HG02943 (cell line): ENCODE results near the gene TMPRSS11A.

Source experiments
- ATAC-seq: cut with Tn5 transposase; IDR thresholded peaks from one replicate; pipeline ENCODE4 v1.9.1; 2021; ENCODE audit warnings: mild to moderate bottlenecking, low read depth, moderate library complexity; ENCODE audit not compliant: unreplicated experiment

Gene TMPRSS11A, protein sequence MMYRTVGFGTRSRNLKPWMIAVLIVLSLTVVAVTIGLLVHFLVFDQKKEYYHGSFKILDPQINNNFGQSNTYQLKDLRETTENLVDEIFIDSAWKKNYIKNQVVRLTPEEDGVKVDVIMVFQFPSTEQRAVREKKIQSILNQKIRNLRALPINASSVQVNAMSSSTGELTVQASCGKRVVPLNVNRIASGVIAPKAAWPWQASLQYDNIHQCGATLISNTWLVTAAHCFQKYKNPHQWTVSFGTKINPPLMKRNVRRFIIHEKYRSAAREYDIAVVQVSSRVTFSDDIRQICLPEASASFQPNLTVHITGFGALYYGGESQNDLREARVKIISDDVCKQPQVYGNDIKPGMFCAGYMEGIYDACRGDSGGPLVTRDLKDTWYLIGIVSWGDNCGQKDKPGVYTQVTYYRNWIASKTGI

DNA sequence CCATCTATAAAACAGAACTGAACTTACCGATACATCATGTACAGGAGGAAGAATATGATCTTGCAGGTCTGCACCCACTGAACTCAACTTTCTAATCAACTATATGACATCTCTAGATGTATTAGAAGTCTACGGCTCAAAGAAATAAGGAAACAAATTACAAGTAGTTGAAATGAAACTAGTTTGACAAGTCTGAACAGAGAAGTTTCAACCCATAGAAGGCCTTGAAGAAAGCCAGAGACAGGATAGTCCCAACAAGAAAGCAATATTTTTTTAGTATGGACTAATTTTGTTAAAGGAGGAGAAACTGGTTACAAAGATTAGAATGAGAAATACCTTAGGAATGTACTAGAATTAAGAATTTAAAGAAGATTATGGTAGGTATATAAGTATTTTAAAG, at the start of gene TMPRSS11A:
TSS of gene TMPRSS11A (minus strand) at position 138 of the 400 bp plus-strand sequence. CDS start at position 38, 100 bp downstream.
- ATAC-seq, result no peak

DNA sequence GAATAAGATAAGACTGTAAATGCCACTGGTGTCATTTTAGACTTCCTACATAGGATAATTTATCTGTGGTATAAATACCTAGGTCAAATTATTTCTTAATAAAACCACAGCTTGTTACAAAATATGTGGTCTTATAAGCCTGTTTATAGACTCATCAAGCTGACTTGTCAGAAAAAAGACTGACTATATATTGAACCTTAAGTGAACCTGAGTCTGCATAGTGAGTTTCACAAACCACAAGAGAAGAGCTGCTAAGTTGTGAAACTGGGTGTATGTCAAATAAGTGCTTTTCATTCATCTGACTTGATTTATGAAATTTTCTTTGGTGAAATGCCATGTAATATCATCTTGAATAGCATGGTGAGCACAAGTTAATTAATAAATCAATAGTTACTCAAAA, 48.4 kb upstream of the TMPRSS11A start:
- ATAC-seq, result no peak

DNA sequence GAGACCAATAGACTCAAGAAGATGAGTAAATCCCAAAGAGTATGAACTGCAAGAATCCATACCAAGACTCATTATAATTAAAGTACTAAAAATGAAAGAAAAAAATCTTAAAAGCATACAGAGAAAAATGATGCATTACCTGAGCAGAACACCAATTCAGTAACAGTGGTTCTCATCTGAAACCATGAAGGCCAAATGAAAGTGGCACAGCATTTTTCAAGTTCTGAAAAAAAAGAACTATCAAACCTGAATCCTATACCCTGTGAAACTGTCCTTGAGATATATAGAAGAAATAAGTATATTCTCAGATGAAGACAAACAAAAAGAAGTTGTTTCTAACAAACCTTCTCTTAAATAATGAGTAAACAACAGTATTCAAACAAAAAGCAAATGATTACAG, 39.6 kb upstream of the TMPRSS11A start:
- no peak for ATAC-seq

DNA sequence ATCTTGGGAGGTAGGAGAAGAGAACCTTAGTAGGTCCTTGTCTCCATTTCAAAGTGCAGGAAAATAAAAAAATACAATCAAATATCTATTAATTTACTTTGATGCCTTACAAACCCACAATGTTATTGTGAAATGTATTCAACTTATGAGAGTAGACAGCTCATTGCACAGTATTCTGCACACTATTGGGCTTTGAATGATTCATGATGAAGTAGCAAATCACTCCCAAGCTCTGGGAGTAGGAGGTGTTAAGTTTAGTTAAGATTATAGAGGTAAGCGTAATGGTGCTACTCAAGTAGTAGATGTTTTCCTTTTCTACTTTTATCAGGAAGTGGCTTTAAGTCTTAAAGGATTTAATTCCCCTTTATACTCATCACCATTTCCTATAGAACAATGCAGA, 32.8 kb upstream of the TMPRSS11A start:
- ATAC-seq, result no peak

DNA sequence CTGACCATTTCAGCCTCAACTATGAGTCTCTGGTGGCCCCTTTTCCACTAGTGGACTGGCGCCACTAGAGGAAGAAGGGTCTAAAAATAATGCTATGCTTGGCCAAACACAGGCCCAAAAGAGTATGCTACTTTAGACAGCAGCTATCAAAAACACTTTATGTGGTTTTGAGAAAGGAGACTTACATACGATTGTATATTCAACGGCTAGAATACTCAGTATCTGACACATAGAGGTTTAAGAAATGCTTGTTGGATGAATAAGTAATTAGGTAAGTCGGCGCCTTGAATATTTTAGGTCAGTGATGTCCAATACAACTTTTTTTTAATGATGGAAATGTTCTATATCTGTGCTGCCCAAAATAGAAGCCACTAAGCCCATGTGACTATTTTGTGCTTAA, 25.7 kb upstream of the TMPRSS11A start:
- no peak for ATAC-seq

DNA sequence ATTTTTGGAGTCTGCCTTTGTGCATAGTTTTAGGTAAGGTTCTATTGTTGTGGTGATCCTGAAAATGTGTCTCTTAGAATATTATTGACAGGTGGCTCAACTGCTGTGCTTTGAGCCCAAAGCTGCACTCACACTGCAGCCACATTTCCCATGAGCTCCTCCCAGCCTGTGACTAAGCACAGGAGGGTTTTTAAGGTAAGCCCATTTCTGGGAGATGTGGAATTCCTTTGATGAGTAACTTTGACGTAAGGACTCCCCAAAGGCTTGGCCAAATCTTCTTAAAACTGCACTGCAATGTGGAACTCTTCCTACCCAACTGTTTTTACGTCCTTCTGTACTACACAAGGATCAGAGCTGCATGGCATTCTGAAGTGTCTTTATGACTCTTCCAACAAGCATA, 20.0 kb upstream of the TMPRSS11A start:
- no peak for ATAC-seq

DNA sequence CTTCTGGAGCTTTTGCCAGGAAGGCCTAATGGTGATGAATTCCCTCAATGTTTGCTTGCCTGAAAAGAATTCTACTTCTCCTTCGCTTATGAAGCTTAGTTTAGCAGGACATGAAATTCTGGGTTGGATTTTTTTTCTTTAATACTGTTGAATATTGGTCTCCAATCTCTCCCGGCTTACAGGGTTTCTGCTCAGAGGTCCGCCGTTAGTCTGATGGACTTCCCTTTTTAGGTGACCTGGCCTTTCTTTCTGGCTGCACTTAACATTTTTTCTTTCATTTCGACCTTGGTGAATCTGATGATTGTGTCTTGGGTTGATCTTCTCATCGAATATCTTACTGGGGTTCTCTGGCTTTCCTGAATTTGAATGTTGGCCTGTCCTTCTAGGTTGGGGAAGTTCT, 17.2 kb upstream of the TMPRSS11A start:
- ATAC-seq, result no peak

DNA sequence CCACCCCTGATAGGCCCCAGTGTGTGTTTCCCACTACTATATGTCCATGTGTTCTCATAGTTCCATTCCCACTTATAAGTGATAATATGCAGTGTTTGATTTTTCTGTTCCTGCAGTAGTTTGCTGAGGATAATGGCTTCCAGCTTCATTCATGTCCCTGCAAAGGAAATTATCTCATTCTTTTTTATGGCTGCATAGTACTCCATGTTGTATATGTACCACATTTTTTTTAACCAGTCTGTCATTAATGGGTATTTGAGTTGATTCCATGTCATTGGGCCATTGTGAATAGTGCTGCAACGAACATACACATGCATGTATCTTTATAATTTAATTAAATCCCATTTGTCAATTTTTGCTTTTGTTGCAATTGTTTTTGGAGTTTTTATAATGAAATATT, 10.3 kb upstream of the TMPRSS11A start:
- ATAC-seq, result no peak

DNA sequence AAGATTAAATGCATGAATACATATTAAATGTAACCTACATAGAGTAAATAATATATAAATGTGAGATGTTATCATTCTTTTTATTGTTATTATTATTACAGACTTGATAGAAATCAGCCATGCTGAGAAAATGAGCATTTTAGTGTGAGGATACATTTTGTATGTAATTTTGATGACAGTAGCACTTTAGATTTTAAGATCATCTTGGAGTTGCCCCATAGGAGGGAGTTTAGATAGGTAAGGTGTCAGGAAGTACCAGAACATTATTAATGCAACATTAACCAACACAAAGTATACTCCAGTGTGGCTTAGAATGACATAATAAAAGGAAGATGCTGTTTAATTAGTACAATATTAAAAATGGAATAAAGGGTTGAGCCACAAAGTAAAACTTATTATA, 8.4 kb downstream of the TMPRSS11A start:
- no peak for ATAC-seq

DNA sequence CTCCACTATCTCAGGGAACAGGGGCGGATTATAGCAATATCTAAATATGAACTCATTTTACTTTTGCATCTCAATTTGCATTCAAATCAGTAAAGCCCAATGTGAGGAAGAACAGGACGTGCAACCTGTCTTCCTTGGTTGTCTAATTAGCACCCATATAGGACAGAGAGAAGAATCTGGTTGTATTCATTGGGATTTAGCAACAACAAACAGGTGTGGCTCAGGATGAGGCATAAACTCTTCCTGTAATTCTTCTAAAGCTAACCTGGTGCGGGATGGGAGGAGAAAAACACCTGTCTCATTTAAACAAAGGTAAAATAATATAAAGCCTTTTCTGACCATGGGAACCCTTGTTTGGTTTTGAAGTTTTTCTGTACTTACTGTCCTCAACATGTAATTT, 22.2 kb downstream of the TMPRSS11A start:
- no peak for ATAC-seq

DNA sequence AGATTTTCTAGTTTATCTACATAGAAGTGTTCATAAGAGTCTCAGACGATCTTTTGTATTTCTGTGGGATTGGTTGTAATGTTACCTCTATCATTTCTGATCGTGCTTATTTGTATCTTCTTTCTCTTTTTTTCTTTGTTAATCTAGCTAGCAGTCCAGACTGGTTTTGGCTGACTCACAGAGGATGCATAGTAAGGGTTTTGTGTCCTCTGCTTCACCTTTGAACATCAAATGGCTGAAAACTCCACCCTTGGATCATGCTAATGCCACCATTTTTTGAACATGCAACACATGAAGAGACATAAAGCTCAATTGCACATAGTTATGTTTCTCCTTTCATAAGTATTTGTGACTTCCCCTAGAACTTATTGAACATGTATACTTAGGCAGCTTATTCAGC, 22.8 kb downstream of the TMPRSS11A start:
- no peak for ATAC-seq

DNA sequence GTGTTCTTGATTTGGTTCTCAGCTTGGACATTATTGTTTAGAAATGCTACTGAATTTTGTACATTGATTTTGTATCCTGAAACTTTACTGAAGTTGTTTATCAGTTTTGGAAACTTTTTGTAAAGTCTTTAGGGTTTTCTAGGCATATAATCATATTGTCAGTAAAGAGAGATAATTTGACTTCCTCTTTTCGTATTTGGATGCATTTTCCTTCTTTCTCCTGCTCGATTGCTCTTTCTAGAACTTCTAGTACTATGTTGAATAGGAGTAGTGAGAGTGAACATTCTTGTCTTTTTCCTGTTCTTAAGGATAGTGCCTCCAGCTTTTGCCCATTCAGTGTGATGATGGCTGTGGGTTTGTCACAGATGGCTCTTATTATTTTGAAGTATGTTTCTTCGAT, 24.1 kb downstream of the TMPRSS11A start:
- no peak for ATAC-seq

DNA sequence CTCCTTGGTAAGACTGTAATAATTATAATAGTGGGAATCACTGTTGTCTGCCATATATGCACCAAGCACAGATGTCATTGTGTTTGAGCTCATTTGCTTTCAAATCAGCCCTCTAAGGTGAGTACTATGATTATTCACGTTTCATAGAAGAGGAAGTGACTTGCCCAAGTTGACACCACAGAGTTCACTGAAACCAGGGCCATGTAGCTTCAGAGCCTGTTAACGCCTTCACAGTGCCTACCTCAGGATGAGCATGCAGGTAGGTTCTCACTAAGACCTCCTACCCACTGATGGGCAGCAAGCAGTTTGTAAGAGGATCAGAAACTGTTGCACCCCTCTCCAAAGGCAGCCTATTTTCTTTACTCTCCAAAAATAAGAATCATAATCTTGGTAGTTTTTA, 27.4 kb downstream of the TMPRSS11A start:
- ATAC-seq, result no peak

DNA sequence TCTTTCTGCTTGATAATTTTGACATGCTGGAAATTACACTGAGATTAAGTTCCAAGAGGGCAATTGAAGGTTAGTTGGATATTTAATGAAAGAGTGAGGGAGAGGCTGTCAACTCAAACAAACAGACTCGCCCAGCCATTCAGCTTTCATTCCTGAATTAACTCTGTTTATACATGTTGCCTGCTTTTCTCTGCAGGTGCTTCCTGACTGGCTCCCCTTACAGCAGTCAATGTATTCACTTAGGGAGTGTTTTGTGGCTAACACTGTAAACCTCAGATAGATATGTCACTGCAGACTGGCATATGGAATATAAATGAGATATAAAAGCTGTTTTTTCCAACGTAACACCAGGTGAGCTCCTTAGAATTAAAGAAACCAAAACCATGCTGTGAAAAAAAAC, 28.7 kb downstream of the TMPRSS11A start:
- no peak for ATAC-seq

DNA sequence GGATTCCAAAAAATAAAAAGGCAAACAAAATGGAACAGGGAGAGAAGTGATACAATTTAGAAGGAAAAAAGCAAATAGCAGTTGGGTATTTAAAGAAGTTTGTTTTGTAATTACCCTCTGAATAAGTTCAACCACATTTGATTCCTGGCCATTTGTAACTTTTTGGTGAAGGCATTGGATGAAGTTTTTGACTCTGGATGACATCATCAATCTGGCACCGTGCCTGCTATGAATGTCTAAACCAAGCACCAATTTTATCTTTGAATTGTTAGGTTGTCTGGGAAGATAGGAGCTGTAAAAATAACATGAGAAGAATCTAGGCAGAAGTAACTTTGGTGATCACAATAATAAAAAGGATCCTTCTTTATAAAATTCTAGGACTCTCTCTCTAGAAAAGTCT, 29.5 kb downstream of the TMPRSS11A start:
- ATAC-seq, result no peak

DNA sequence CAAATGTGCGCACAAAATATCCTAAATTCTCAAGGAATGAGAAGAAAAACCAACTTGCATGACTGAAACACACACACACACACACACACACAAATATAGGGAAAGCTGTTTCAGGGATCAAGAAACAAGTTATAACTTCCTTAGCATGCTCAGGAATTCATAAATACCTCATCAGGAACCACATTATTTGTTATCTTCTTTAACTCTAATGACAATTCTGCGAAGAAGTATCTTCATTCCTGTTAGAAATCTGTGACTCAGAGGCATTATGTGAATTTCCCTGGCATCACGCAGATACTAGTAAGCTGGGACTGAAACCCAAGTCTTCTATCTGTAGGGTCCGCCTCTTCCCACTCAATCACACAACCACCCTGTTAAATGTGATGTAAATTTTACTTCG, 30.3 kb downstream of the TMPRSS11A start:
- ATAC-seq, result no peak

DNA sequence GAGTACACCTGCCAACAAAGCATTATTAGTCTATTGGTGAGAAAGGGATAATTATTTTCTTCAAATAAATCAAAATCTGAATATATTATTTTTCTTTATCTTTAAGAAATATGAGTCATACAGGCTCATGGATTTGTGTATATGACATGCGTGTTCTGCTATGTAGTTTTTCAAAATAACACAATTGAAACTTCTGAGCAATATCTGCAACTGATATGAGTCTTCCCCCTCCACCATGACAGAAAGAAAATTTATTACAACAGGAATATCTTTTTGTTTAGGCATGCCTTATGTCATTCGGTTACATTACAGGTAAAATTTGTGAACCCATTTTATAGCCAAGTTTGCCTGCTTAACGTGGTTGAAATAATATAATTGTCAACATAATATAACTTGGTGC, 32.0 kb downstream of the TMPRSS11A start:
- ATAC-seq, result no peak

DNA sequence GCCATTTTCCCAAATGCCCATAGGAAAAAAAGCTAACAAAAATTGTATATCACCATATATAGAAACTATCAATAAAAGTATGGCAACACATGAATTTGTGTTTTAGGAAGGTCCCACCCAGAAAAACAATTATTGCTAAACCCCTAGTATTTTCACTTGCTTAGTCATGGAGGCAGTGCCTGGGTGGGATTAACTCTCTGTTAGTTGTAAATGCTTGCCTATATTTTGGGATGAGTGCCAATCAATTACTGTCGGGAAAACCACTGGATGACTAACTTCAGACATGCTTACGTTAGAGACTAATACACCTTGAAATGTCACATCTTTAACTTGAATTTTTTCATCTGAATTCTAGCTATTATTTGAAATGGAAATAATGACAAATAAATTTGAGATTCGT, 33.9 kb downstream of the TMPRSS11A start:
- ATAC-seq, result no peak

DNA sequence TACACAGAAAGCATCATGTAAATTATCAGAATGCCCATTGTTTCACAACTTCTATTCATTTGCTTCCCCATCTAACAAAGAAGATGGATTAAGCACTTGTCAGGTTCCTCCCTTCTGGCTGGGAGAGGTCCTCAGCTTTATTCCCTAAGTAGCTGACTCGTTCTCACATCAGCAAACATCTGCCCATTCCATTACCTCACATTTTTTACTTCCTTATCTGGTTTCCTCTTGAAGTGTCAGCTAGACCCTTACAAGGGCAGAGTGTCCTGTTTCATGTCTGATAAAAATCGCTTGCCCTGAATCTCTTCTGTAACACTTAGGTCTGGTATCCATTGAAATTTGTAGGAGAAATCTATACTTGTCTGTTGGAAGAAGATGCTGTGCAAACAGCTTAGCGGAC, 34.7 kb downstream of the TMPRSS11A start:
- no peak for ATAC-seq

DNA sequence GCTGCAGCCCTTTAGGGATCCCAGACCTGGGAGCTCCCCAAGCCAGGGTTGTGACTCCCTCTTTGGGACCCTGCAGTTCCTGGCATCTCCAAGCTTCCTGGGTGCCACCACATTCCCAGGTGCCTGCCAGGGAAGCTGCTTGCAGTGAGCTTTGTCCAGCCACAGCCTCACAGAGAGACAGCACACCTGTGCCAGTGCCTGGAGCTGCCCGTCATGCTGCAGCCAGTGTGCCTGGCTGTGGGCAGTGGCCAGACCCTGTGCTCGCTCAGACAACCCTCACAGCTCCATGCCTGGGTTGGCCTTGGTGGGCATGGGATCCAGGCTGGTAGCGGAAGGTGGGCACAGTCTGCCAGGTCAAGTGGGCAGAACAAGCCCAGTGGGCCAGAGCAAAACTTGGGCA, 36.0 kb downstream of the TMPRSS11A start:
- ATAC-seq, result no peak

DNA sequence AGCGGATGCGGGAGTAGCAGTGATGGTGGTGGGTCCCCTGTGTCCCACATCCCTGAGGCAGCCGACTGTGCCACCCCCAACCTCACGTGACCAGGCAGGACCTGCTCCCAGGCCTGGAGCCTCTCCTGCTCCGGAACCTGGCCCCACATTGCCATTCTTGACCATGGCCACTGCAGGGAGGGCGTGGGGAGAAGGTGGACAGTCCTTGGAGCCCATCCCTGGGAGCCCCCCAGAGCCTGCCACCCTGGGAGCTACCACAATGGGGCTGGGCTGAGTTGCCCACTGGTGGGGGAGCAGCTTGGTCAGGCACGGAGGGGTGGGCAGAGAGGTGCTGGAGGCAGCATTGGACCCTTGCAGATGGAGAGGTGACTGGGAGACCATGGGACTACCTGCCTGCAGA, 36.8 kb downstream of the TMPRSS11A start:
- no peak for ATAC-seq

DNA sequence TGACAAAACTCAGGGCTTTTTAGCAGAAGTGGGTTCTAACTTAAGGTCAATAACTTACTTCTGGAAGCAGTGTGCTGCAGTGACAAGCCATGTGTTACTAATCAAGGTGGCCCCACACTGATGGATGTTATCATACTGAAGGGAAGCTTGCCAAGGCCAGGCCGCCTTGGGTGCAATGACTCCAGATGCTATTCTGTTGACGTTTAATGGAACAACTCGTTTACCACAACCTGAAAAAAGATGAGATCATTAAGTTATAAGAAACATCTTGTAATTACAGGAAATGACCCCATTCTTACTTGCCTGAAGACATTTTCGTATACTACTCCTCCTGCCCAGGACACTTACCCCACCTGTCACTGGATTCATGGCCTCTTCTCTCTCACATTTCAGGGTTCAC, 40.6 kb downstream of the TMPRSS11A start:
- no peak for ATAC-seq

DNA sequence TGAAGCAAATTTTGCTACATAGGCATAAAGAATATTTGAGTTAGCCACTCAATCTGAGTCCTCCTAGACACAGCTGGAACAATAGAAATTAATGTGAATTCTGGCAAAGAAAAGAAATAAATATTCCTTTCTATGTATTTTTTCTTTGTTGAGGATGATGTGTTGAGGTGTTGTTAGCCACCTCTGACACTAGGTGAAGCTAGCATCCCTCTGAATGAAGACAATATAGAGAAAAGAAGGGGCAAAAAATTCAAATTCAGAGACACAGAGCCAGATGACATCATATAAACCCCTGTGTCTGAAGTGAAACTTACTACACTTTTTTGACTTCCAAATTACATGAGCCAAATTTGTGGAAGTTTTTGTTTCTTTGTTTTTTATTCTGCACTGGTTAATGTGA, 44.9 kb downstream of the TMPRSS11A start:
- ATAC-seq, result no peak
